ENCODE results near the gene ASF1B. TPM values are rescaled to one million over a fixed set of nuclear protein-coding genes. Genes with fewer than 3 reads are reported as not detected.

Gene ASF1B
- total RNA-seq, 2 experiments from 2014 or later, result 93.5 to 94.8 TPM

Other genes with a start within 250 kb of the ASF1B start
- 1 to 10 TPM; 3.8 to 4.4 TPM for gene BRME1, start 230.5 kb downstream of the ASF1B start, total RNA-seq
- gene CC2D1A, start 230.4 kb downstream of the ASF1B start, total RNA-seq, result 10 to 100 TPM; 30.6 to 32.7 TPM
- gene PODNL1, start 198.2 kb downstream of the ASF1B start, total RNA-seq, result under 1 TPM; 0.35 to 0.48 TPM
- 10 to 100 TPM; 76.2 to 78.4 TPM for gene DCAF15, start 184.1 kb downstream of the ASF1B start, total RNA-seq
- gene RFX1, start 130.3 kb downstream of the ASF1B start, total RNA-seq, result 10 to 100 TPM; 16.8 to 18.6 TPM
- not detected for gene RLN3, start 108.4 kb downstream of the ASF1B start, total RNA-seq
- 10 to 100 TPM; 55.5 to 58.1 TPM for gene IL27RA, start 104.8 kb downstream of the ASF1B start, total RNA-seq
- gene PALM3, start 74.5 kb downstream of the ASF1B start, total RNA-seq, result not detected
- 1 to 10 TPM; 3.2 to 3.5 TPM for gene MISP3, start 63.8 kb downstream of the ASF1B start, total RNA-seq
- under 1 TPM in 1 of 2 experiments, not detected in 1; 0.35 TPM for gene C19orf67, start 50.8 kb downstream of the ASF1B start, total RNA-seq
- gene SAMD1, start 45.8 kb downstream of the ASF1B start, total RNA-seq, result 10 to 100 TPM; 63.4 to 64.6 TPM
- gene PRKACA, start 18.8 kb downstream of the ASF1B start, total RNA-seq, result 10 to 100 TPM; 48.1 to 49.8 TPM
- 1 to 10 TPM; 6.5 to 6.7 TPM for gene ADGRL1, start 69.6 kb upstream of the ASF1B start, total RNA-seq
- gene ADGRE5, start 244.9 kb upstream of the ASF1B start, total RNA-seq, result 100 to 1,000 TPM; 293 to 299 TPM

Data from activated CD4-positive, alpha-beta memory T cell treated with anti-CD3 and anti-CD28 coated beads, Interleukin-2, amount 10 ng/mL, durations not matched to agents 7 days and 5 days (primary cell).